ENCODE data around the gene TMEM242. TPM values are rescaled to one million over a fixed set of nuclear protein-coding genes. Genes with fewer than 3 reads are reported as not detected.

The TMEM242 gene
- total RNA-seq, 1 experiment from 2014 or later = 8.7 TPM

DNA sequence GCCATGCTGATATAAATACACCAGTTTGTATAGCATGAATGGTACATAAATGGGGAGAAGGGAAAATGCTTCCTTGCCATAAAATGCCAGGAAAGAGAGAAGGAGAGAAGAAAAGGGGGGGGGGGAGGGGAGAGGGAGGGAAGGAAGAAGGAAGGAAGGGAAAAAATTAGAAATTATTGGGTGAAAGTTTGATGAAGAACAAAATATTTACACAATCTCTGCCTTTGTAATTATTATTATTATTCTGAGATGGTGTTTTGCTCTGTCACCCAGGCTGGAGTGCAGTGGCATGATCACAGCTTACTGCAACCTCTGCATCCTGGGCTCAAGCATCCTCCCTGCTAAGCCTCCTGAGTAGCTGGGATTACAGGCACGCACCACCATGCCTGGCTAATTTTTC lies 47.4 kb upstream of the TMEM242 start:
- no peaks in the 10 kb centered on the region for H3K9me3 Mint-ChIP-seq
- H3K27me3 Mint-ChIP-seq (ENCODE audit: low read depth) = no peaks in the 10 kb centered on the region
- ChIA-PET POLR2A (interaction anchor here (0.6 kb wide), 1 partner anchor 223 kb away, joined by 4 read pairs; no protein-coding TSS in a partner anchor), CTCF (interaction anchor here (3.3 kb wide), 1 partner anchor 36 kb away, joined by 9 read pairs; no protein-coding TSS in a partner anchor)
- no peak for DNase-seq (ENCODE audit: low spot score)
- ATAC-seq = no peak
- H3K27ac Mint-ChIP-seq = no peak overlapping the region
- peaks cover 15% of the 10 kb centered on the region for H3K4me1 Mint-ChIP-seq
- TF ChIP-seq JUN (CRISPR knock-in tag; IDR thresholded peaks at IDR 0.05) (no peak), JAZF1 (CRISPR knock-in tag; IDR thresholded peaks at IDR 0.05) (no peak), MYBL2 (CRISPR knock-in tag; IDR thresholded peaks at IDR 0.05) (no peak), ZNF396 (CRISPR knock-in tag; IDR thresholded peaks at IDR 0.05; ENCODE audit: borderline replicate concordance) (no peak)
- H3K36me3 Mint-ChIP-seq = no peaks in the 10 kb centered on the region
- no peak overlapping the region for H3K4me3 Mint-ChIP-seq

DNA sequence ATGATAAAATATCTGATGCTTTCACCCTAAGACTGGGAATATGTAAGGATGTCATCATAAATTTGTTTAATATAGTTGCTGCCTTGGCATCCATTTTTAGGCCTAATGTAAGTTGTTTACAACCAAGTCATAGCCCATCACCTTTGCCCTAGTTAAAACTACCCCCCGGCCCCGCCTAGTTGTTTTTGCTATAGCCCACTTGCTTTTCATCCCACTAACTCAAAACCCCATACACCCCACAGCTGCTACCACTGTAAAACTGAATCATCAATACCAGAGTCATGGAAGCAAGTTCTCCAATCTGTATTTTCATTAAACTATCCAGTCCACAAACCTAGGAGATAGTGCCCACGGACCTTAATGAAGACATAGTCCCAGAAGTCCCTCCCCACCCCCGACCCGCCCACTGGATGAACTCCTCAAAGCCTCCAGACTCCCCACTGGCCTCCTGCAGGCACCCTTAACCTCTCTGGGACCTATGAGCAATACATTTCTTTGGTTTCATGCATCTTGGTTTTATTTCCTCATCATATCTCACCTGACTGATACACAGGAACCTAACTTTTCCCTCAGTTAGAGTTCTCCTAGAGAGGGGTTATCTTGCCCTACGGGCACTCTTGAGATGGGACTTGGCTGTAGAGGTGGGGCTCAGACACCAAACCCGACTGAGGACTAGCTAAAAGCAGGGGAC lies 45.2 kb upstream of the TMEM242 start:
- peaks cover 7% of the 10 kb centered on the region for H3K4me1 Mint-ChIP-seq
- TF ChIP-seq JUN (CRISPR knock-in tag; IDR thresholded peaks at IDR 0.05) (no peak), TP53 (CRISPR knock-in tag; IDR thresholded peaks at IDR 0.05) (no peak), PRDM15 (CRISPR knock-in tag; IDR thresholded peaks at IDR 0.05) (no peak), ATF2 (CRISPR knock-in tag; IDR thresholded peaks at IDR 0.05; ENCODE audit: borderline replicate concordance, low read depth) (no peak), TCF7 (CRISPR knock-in tag; IDR thresholded peaks at IDR 0.05; ENCODE audit: low read depth) (no peak), GRHL2 (CRISPR knock-in tag; IDR thresholded peaks at IDR 0.05; ENCODE audit: insufficient replicate concordance, severe bottlenecking) (no peak), JAZF1 (CRISPR knock-in tag; IDR thresholded peaks at IDR 0.05) (no peak), GABPB1 (CRISPR knock-in tag; IDR thresholded peaks at IDR 0.05) (no peak), ELF4 (CRISPR knock-in tag; IDR thresholded peaks at IDR 0.05; ENCODE audit: low read depth) (no peak), FOXP1 (CRISPR knock-in tag; IDR thresholded peaks at IDR 0.05; ENCODE audit: borderline replicate concordance) (no peak), NR1H2 (CRISPR knock-in tag; IDR thresholded peaks at IDR 0.05) (no peak)
- TF ChIP-seq, protein P1, sequence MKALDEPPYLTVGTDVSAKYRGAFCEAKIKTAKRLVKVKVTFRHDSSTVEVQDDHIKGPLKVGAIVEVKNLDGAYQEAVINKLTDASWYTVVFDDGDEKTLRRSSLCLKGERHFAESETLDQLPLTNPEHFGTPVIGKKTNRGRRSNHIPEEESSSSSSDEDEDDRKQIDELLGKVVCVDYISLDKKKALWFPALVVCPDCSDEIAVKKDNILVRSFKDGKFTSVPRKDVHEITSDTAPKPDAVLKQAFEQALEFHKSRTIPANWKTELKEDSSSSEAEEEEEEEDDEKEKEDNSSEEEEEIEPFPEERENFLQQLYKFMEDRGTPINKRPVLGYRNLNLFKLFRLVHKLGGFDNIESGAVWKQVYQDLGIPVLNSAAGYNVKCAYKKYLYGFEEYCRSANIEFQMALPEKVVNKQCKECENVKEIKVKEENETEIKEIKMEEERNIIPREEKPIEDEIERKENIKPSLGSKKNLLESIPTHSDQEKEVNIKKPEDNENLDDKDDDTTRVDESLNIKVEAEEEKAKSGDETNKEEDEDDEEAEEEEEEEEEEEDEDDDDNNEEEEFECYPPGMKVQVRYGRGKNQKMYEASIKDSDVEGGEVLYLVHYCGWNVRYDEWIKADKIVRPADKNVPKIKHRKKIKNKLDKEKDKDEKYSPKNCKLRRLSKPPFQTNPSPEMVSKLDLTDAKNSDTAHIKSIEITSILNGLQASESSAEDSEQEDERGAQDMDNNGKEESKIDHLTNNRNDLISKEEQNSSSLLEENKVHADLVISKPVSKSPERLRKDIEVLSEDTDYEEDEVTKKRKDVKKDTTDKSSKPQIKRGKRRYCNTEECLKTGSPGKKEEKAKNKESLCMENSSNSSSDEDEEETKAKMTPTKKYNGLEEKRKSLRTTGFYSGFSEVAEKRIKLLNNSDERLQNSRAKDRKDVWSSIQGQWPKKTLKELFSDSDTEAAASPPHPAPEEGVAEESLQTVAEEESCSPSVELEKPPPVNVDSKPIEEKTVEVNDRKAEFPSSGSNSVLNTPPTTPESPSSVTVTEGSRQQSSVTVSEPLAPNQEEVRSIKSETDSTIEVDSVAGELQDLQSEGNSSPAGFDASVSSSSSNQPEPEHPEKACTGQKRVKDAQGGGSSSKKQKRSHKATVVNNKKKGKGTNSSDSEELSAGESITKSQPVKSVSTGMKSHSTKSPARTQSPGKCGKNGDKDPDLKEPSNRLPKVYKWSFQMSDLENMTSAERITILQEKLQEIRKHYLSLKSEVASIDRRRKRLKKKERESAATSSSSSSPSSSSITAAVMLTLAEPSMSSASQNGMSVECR (CRISPR knock-in tag; IDR thresholded peaks at IDR 0.05; ENCODE audit: borderline replicate concordance) = no peak
- TF ChIP-seq, protein P2, sequence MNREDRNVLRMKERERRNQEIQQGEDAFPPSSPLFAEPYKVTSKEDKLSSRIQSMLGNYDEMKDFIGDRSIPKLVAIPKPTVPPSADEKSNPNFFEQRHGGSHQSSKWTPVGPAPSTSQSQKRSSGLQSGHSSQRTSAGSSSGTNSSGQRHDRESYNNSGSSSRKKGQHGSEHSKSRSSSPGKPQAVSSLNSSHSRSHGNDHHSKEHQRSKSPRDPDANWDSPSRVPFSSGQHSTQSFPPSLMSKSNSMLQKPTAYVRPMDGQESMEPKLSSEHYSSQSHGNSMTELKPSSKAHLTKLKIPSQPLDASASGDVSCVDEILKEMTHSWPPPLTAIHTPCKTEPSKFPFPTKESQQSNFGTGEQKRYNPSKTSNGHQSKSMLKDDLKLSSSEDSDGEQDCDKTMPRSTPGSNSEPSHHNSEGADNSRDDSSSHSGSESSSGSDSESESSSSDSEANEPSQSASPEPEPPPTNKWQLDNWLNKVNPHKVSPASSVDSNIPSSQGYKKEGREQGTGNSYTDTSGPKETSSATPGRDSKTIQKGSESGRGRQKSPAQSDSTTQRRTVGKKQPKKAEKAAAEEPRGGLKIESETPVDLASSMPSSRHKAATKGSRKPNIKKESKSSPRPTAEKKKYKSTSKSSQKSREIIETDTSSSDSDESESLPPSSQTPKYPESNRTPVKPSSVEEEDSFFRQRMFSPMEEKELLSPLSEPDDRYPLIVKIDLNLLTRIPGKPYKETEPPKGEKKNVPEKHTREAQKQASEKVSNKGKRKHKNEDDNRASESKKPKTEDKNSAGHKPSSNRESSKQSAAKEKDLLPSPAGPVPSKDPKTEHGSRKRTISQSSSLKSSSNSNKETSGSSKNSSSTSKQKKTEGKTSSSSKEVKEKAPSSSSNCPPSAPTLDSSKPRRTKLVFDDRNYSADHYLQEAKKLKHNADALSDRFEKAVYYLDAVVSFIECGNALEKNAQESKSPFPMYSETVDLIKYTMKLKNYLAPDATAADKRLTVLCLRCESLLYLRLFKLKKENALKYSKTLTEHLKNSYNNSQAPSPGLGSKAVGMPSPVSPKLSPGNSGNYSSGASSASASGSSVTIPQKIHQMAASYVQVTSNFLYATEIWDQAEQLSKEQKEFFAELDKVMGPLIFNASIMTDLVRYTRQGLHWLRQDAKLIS (CRISPR knock-in tag; IDR thresholded peaks at IDR 0.05; ENCODE audit: borderline replicate concordance) = no peak
- no peaks in the 10 kb centered on the region for H3K36me3 Mint-ChIP-seq
- ChIA-PET POLR2A (no interaction called here), CTCF (interaction anchor here (1.0 to 1.4 kb wide), 2 partner anchors 11 to 31 kb away, joined by 3 to 6 read pairs; no protein-coding TSS in a partner anchor)
- no peak for ATAC-seq
- no peaks in the 10 kb centered on the region for H3K27me3 Mint-ChIP-seq (ENCODE audit: low read depth)
- H3K9me3 Mint-ChIP-seq = no peaks in the 10 kb centered on the region
- no peak for DNase-seq (ENCODE audit: low spot score)
- no peak overlapping the region for H3K4me3 Mint-ChIP-seq
- H3K27ac Mint-ChIP-seq = no peak overlapping the region
